NCI-H526 treated with DMSO at 0.1 percent for 48 hours (cell line): Measurements from ENCODE around the gene ATP7B.

Source experiments
- DNase-seq: peaks from one replicate; lab custom pipeline; 2025; lab: John Stamatoyannopoulos, UW

The ATP7B gene

GRCh38 chr13:51950722-51951121, 60.5 kb downstream of the ATP7B start:
- no peak for DNase-seq

- DNase-seq, result no peak
These were observed 65.0 kb downstream of the ATP7B start for GRCh38 chr13:51946163-51946669.

GRCh38 chr13:51945149-51945548, 66.1 kb downstream of the ATP7B start:
- DNase-seq, result no peak

- no peak for DNase-seq
These were observed 66.8 kb downstream of the ATP7B start for GRCh38 chr13:51944428-51944827.

- DNase-seq, result no peak
These were observed 67.5 kb downstream of the ATP7B start for GRCh38 chr13:51943721-51944120.

GRCh38 chr13:51942189-51942588, 69.1 kb downstream of the ATP7B start:
- no peak for DNase-seq

GRCh38 chr13:51938454-51938853, 72.8 kb downstream of the ATP7B start:
- DNase-seq, result no peak

- no peak for DNase-seq
These were observed 73.6 kb downstream of the ATP7B start for GRCh38 chr13:51937320-51938290.

- no peak for DNase-seq
These were observed 75.7 kb downstream of the ATP7B start for GRCh38 chr13:51935326-51936171.

GRCh38 chr13:51934461-51935087, 76.7 kb downstream of the ATP7B start:
- DNase-seq, result no peak

GRCh38 chr13:51933466-51934058, 77.7 kb downstream of the ATP7B start:
- DNase-seq, result no peak

- DNase-seq, result no peak
These were observed 79.0 kb downstream of the ATP7B start for GRCh38 chr13:51932231-51932630.

GRCh38 chr13:51931606-51932005, 79.6 kb downstream of the ATP7B start:
- DNase-seq, result no peak

- no peak for DNase-seq
These were observed 81.6 kb downstream of the ATP7B start for GRCh38 chr13:51929699-51930098.

- no peak for DNase-seq
These were observed 83.0 kb downstream of the ATP7B start for GRCh38 chr13:51928231-51928630.

GRCh38 chr13:51927129-51927528, 84.1 kb downstream of the ATP7B start:
- no peak for DNase-seq

- DNase-seq, result no peak
These were observed 84.7 kb downstream of the ATP7B start for GRCh38 chr13:51926528-51926885.

- no peak for DNase-seq
These were observed 85.3 kb downstream of the ATP7B start for GRCh38 chr13:51925865-51926527.

GRCh38 chr13:51924756-51925544, 86.3 kb downstream of the ATP7B start:
- DNase-seq, result no peak

GRCh38 chr13:51923983-51924539, 87.2 kb downstream of the ATP7B start:
- DNase-seq, result no peak
